HCT116 (cell line): Measurements from ENCODE around the gene NEK3. TPM values are rescaled to one million over a fixed set of nuclear protein-coding genes. Genes with fewer than 3 reads are reported as not detected.
"Not testable (repeated sequence)": the region's sequence is repeated elsewhere in the genome, so short reads cannot be mapped to it uniquely, and the experiment has no call there.

Source experiments
- ATAC-seq: fragments of 200-7000 bp; cut with Tn5 transposase; 2 replicates; pipeline ENCODE4 v1.9.1; 2020; ENCODE audit warnings: mild to moderate bottlenecking, moderate library complexity
- BruUV-seq: library from RNA; stranded (reverse); fragments of 400-500 nt; replicated peaks from 2 replicates; lab custom pipeline; 2021; lab: Mats Ljungman, UMichigan
- CTCF ChIA-PET: fragments of 300-600 bp; sonication (Branson Sonifier 250); formaldehyde crosslinking; loops from one replicate; lab custom pipeline; 2021; ENCODE audit warnings: antibody characterized with exemption; lab: Charles Lee
- POLR2A ChIA-PET: fragments of 300-600, 350-600 bp; sonication (Branson Sonifier 250); formaldehyde crosslinking; loops from one replicate; lab custom pipeline; 2021; ENCODE audit warnings: antibody characterized with exemption; lab: Charles Lee
- RAD21 ChIA-PET, 2 experiments: fragments of 300-600 bp; sonication (Branson Sonifier 250); formaldehyde crosslinking; loops; one replicate each; lab custom pipeline; 2023; ENCODE audit warnings: low total read pairs in 2 of 2; ENCODE audit not compliant: uncharacterized antibody in 2 of 2, unreplicated experiment in 2 of 2, low non-redundant PET in 1 of 2; lab: Charles Lee
- DNase-seq: peaks from one replicate; pipeline ENCODE4 v3.0.0-alpha.2; 2010; ENCODE audit warnings: low read depth, low spot score
- H2AFZ ChIP-seq: fragments of 200-600 bp; shearing (Covaris generic), sonication (generic); 2 replicates; pipeline ENCODE4 v1.6.1; 2017; ENCODE audit warnings: low read depth, mixed run types, mixed read lengths, antibody characterized with exemption, low read length; ENCODE audit not compliant: poor library complexity, severe bottlenecking
- H3K27ac ChIP-seq: 2 replicates; pipeline ENCODE4 v1.5.1; 2012; ENCODE audit warnings: low read depth, low read length
- H3K27me3 ChIP-seq: fragments of 200-600 bp; sonication (generic); 2 replicates; pipeline ENCODE4 v1.6.1; 2016; ENCODE audit warnings: mixed run types, low read length, mixed read lengths; ENCODE audit not compliant: insufficient read depth
- H3K36me3 ChIP-seq, 2 experiments: fragments of 200-500 bp in 1 of 2; fragments of 200-600 bp in 1 of 2; sonication (Bioruptor generic) in 1 of 2; sonication (generic) in 1 of 2; 2 replicates each; pipeline versions ENCODE4 v1.5.1 to v1.6.1; 2014 to 2016; ENCODE audit warnings: low read length in 2 of 2, inconsistent platforms in 1 of 2, mixed read lengths in 1 of 2, mixed run types in 1 of 2; ENCODE audit not compliant: insufficient read depth in 2 of 2, control insufficient read depth in 1 of 2
- H3K4me1 ChIP-seq, 2 experiments: fragments of 200-600 bp in 1 of 2; sonication (generic) in 1 of 2; 2 replicates each; pipeline versions ENCODE4 v1.5.1 to v1.6.1; 2012 to 2017; ENCODE audit warnings: low read length in 2 of 2, inconsistent platforms in 1 of 2, mild to moderate bottlenecking in 1 of 2, mixed read lengths in 1 of 2, mixed run types in 1 of 2, moderate library complexity in 1 of 2; ENCODE audit not compliant: insufficient read depth in 2 of 2, control insufficient read depth in 1 of 2
- H3K4me2 ChIP-seq: fragments of 200-600 bp; sonication (generic); 2 replicates; pipeline ENCODE4 v1.6.1; 2017; ENCODE audit warnings: mixed run types, low read length, mixed read lengths
- H3K4me3 ChIP-seq, 2 experiments: fragments of 200-600 bp in 1 of 2; sonication (generic) in 1 of 2; replicated peaks in 1 of 2; 2 replicates each; pipeline ENCODE4 v1.5.1; 2011 to 2016; ENCODE audit warnings: low read length in 2 of 2, control low read depth in 1 of 2, low read depth in 1 of 2, mild to moderate bottlenecking in 1 of 2, mixed read lengths in 1 of 2, mixed run types in 1 of 2
- H3K79me2 ChIP-seq: fragments of 200-600 bp; sonication (generic); 2 replicates; pipeline ENCODE4 v1.6.1; 2017; ENCODE audit warnings: mild to moderate bottlenecking, mixed run types, low read length, moderate library complexity, mixed read lengths; ENCODE audit not compliant: insufficient read depth
- H3K9ac ChIP-seq: fragments of 200-600 bp; sonication (generic); 2 replicates; pipeline ENCODE4 v1.6.1; 2016; ENCODE audit warnings: low read length, mixed read lengths
- H3K9me2 ChIP-seq: fragments of 200-600 bp; sonication (generic), shearing (Covaris generic); 2 replicates; pipeline ENCODE4 v1.6.1; 2017; ENCODE audit warnings: mixed run types, mild to moderate bottlenecking, moderate library complexity; ENCODE audit not compliant: insufficient read depth
- H3K9me3 ChIP-seq, 2 experiments: fragments of 200-500 bp in 1 of 2; fragments of 200-600 bp in 1 of 2; sonication (Bioruptor generic) in 1 of 2; sonication (generic) in 1 of 2; 2 replicates each; pipeline ENCODE4 v1.6.1; 2014 to 2017; ENCODE audit warnings: low read length in 2 of 2, mixed read lengths in 2 of 2, inconsistent platforms in 1 of 2, low read depth in 1 of 2, mild to moderate bottlenecking in 1 of 2, mixed run types in 1 of 2, moderate library complexity in 1 of 2; ENCODE audit not compliant: control insufficient read depth in 1 of 2, insufficient read depth in 1 of 2
- H4K20me1 ChIP-seq: fragments of 200-600 bp; sonication (generic), shearing (Covaris generic); 2 replicates; pipeline ENCODE4 v1.6.1; 2017; ENCODE audit warnings: mixed run types, mild to moderate bottlenecking, moderate library complexity; ENCODE audit not compliant: insufficient read depth
- ATF3 ChIP-seq: IDR thresholded peaks from 2 replicates; pipeline ENCODE4 v1.6.1; 2012
- CEBPB ChIP-seq: IDR thresholded peaks from 2 replicates; pipeline ENCODE4 v1.6.1; 2012; ENCODE audit warnings: low read depth
- EGR1 ChIP-seq: IDR thresholded peaks from 2 replicates; pipeline ENCODE4 v1.6.1; 2012; ENCODE audit warnings: low read depth
- EZH2 ChIP-seq: fragments of 200-600 bp; sonication (generic); IDR thresholded peaks from 2 replicates; pipeline ENCODE4 v1.6.1; 2017; ENCODE audit warnings: antibody characterized with exemption, mixed run types
- FOSL1 ChIP-seq: IDR thresholded peaks from 2 replicates; pipeline ENCODE4 v1.6.1; 2012; ENCODE audit warnings: low read depth
- JUND ChIP-seq: IDR thresholded peaks from 2 replicates; pipeline ENCODE4 v1.6.1; 2012
- MAX ChIP-seq: IDR thresholded peaks from 2 replicates; pipeline ENCODE4 v1.6.1; 2012
- POLR2AphosphoS5 ChIP-seq: IDR thresholded peaks from 2 replicates; pipeline ENCODE4 v1.6.1; 2011; ENCODE audit warnings: mild to moderate bottlenecking, low read depth, low read length, moderate library complexity
- SIN3A ChIP-seq: IDR thresholded peaks from 2 replicates; pipeline ENCODE4 v1.6.1; 2012; ENCODE audit warnings: low read depth
- SP1 ChIP-seq: IDR thresholded peaks from 2 replicates; pipeline ENCODE4 v1.6.1; 2012; ENCODE audit warnings: low read depth
- SRF ChIP-seq: IDR thresholded peaks from 2 replicates; pipeline ENCODE4 v1.6.1; 2012; ENCODE audit warnings: low read depth
- YY1 ChIP-seq: IDR thresholded peaks from 2 replicates; pipeline ENCODE4 v1.6.1; 2011; ENCODE audit warnings: low read length, low read depth, moderate library complexity, mild to moderate bottlenecking; ENCODE audit not compliant: insufficient replicate concordance; ENCODE audit errors: extremely low read depth
- ZFX ChIP-seq: fragments of 450-650 bp; IDR thresholded peaks from 2 replicates; pipeline ENCODE4 v1.6.1; 2017
- ZNF274 ChIP-seq: fragments of 200-500 bp; sonication (Bioruptor generic); IDR thresholded peaks from 2 replicates; pipeline ENCODE4 v1.6.1; 2014; ENCODE audit warnings: mild to moderate bottlenecking, low read depth, low read length, inconsistent platforms
- intact Hi-C: fragments of 100-400 bp; cut with micrococcal nuclease; formaldehyde crosslinking; loops from 2 replicates; pipeline ENCODE4 v1.10.0; 2022
- total RNA-seq: library from RNA; stranded (reverse); gene quantifications from one replicate; pipeline ENCODE4 v1.2.1, GENCODE V29; 2021; ENCODE audit not compliant: unreplicated experiment

Gene NEK3
- total RNA-seq, 1 experiment from 2014 or later: 15.7 TPM

GRCh38 chr13:52171686-52172085 lies 12.3 kb upstream of the NEK3 start:
- CTCF ChIA-PET, H3K4me2 ChIP-seq, DNase-seq: not testable (repeated sequence)

GRCh38 chr13:52170828-52171391 lies 11.5 kb upstream of the NEK3 start:
- BruUV-seq, H2AFZ ChIP-seq, H3K4me1 ChIP-seq, H3K4me2 ChIP-seq, ATAC-seq, H3K4me3 ChIP-seq, H3K9me2 ChIP-seq, H3K27me3 ChIP-seq, CTCF ChIA-PET, intact Hi-C loops, RAD21 ChIA-PET, DNase-seq, H3K9ac ChIP-seq, H3K27ac ChIP-seq, H4K20me1 ChIP-seq, H3K9me3 ChIP-seq, H3K79me2 ChIP-seq: not testable (repeated sequence)
- H3K36me3 ChIP-seq: peaks cover 0 to 23% of the 10 kb centered on the region in 2 experiments; a peak in 2 of 4 replicates
- POLR2A ChIA-PET: interaction anchor here (1.6 kb wide), 1 partner anchor 12 kb away, joined by 3 read pairs; the partner anchor contains the start of gene NEK3

More at GRCh38 chr13:52171686-52172085, 12.3 kb upstream of the NEK3 start:
- H3K27me3 ChIP-seq, intact Hi-C loops, H3K79me2 ChIP-seq, BruUV-seq, H3K27ac ChIP-seq, ATAC-seq, H3K9me3 ChIP-seq, H3K4me3 ChIP-seq, POLR2A ChIA-PET, H3K9me2 ChIP-seq, H2AFZ ChIP-seq, H4K20me1 ChIP-seq, RAD21 ChIA-PET, H3K4me1 ChIP-seq, H3K9ac ChIP-seq: not testable (repeated sequence)
- H3K36me3 ChIP-seq: peaks cover 0 to 23% of the 10 kb centered on the region in 2 experiments; a peak in 2 of 4 replicates

GRCh38 chr13:52169839-52170238 lies 10.4 kb upstream of the NEK3 start:
- ATAC-seq: no peak
- Histone ChIP-seq H3K9ac (no peak overlapping the region), H2AFZ (no peak overlapping the region), H3K27me3 (no peaks in the 10 kb centered on the region), H3K79me2 (no peaks in the 10 kb centered on the region), H3K27ac (no peak overlapping the region), H3K9me3 (no peaks in the 10 kb centered on the region), H4K20me1 (no peaks in the 10 kb centered on the region), H3K9me2 (no peaks in the 10 kb centered on the region), H3K4me2 (no peak overlapping the region), H3K36me3 (peaks cover 0 to 17% of the 10 kb centered on the region in 2 experiments; a peak in 2 of 4 replicates), H3K4me3 (no peak overlapping the region), H3K4me1 (no peaks in the 10 kb centered on the region)
- BruUV-seq: no TSS peak
- CTCF ChIA-PET: no interaction called here
- no peak for TF ChIP-seq ZNF274
- no peak for TF ChIP-seq FOSL1
- TF ChIP-seq EZH2: no peak
- no peak for TF ChIP-seq MAX
- no peak for TF ChIP-seq POLR2AphosphoS5
- no peak for TF ChIP-seq CEBPB
- TF ChIP-seq ATF3: no peak
- no peak for TF ChIP-seq SRF
- TF ChIP-seq ZFX: no peak
- TF ChIP-seq YY1: no peak
- TF ChIP-seq JUND: no peak
- no peak for TF ChIP-seq SIN3A
- TF ChIP-seq SP1: no peak
- no peak for TF ChIP-seq EGR1
- no peak for DNase-seq
- POLR2A ChIA-PET: interaction anchor here (1.6 kb wide), 1 partner anchor 10 kb away, joined by 3 read pairs; the partner anchor contains the start of gene NEK3
- RAD21 ChIA-PET: no interaction called here
- intact Hi-C loops: no loop called here
